ENCODE measurements around the gene MLF2. TPM values are rescaled to one million over a fixed set of nuclear protein-coding genes. Genes with fewer than 3 reads are reported as not detected.
A peak's percentile ranks its signal among the peaks of the same experiment; 100 is the strongest.

The MLF2 gene
- total RNA-seq, 1 experiment from 2014 or later = 244 TPM

GRCh38 chr12:6771091-6771495 is 18.2 kb upstream of the MLF2 start:
- Histone ChIP-seq H3K27ac (ENCODE audit: insufficient read length, low read depth, low read length) (no peak overlapping the region), H4K8ac (replicated peaks; ENCODE audit: insufficient read length, low read depth, low read length) (no peak overlapping the region), H3K23ac (ENCODE audit: insufficient read length, low read depth, low read length) (no peak overlapping the region), H3K4me1 (ENCODE audit: insufficient read depth, low read length) (peaks cover 7% of the 10 kb centered on the region; the same call in 1 of the 2 replicates), H3K79me1 (ENCODE audit: insufficient read depth, low read depth, low read length, poor library complexity, severe bottlenecking) (no peaks in the 10 kb centered on the region), H3K4me2 (ENCODE audit: insufficient read depth, insufficient read length, low read length) (no peak overlapping the region), H3K79me2 (ENCODE audit: insufficient read depth, low read length) (peaks cover 11% of the 10 kb centered on the region; the same call in 1 of the 2 replicates), H4K5ac (ENCODE audit: insufficient read length, low read depth, low read length) (no peak overlapping the region), H2BK12ac (ENCODE audit: insufficient read length, low read depth, low read length) (no peak overlapping the region), H3K18ac (ENCODE audit: insufficient read length, low read depth, low read length) (no peak overlapping the region), H3T11ph (ENCODE audit: low read length) (no peak overlapping the region), H2BK20ac (ENCODE audit: low read depth, low read length, poor library complexity, severe bottlenecking) (no peak overlapping the region), H2BK15ac (ENCODE audit: low read depth, low read length) (no peak overlapping the region), H2AK5ac (ENCODE audit: insufficient read length, low read length) (no peak overlapping the region), H3K9ac (ENCODE audit: extremely low read depth, insufficient read length, low read length) (no peak overlapping the region), H3K27me3 (ENCODE audit: insufficient read depth, low read length) (peaks cover 3% of the 10 kb centered on the region; the same call in 1 of the 2 replicates), H4K91ac (ENCODE audit: insufficient read length, low read depth, low read length) (no peak overlapping the region), H2BK5ac (ENCODE audit: insufficient read length, low read length) (no peak overlapping the region), H3K23me2 (ENCODE audit: insufficient read length, low read depth, low read length, poor library complexity, severe bottlenecking) (peaks cover 25% of the 10 kb centered on the region), H2BK120ac (ENCODE audit: low read depth, low read length, poor library complexity, severe bottlenecking) (no peak overlapping the region), H3K9me3 (ENCODE audit: control insufficient read depth, low read depth, low read length) (no peaks in the 10 kb centered on the region), H3K56ac (ENCODE audit: insufficient read length, low read depth, low read length) (no peak overlapping the region), H3K4ac (ENCODE audit: low read depth, low read length) (no peak overlapping the region), H3K14ac (ENCODE audit: insufficient read depth, low read length) (no peak overlapping the region), H2AFZ (ENCODE audit: low read length) (no peak overlapping the region), H4K20me1 (ENCODE audit: control insufficient read depth, insufficient read depth, insufficient read length) (no peaks in the 10 kb centered on the region)
- peaks cover 43 to 68% of the 10 kb centered on the region in 2 experiments for H3K4me1 Mint-ChIP-seq
- H3K36me3 Mint-ChIP-seq (ENCODE audit: insufficient read depth in 1 of 3, low read depth in 3 of 3) = peaks cover 27 to 46% (median 44%) of the 10 kb centered on the region in 3 experiments; a peak in 6 of 7 replicates
- no peak for DNase-seq
- peak overlapping the region in 1 of 2 experiments; percentile 64; a peak in 3 of 5 replicates for H3K4me3 Mint-ChIP-seq
- H3K27me3 Mint-ChIP-seq (ENCODE audit: low read depth) = peaks cover 27% of the 10 kb centered on the region
- H3K27ac Mint-ChIP-seq = peak overlapping the region in 2 of 3 experiments; percentile 59 to 87; a peak in 3 of 7 replicates
- TF ChIP-seq, protein P1, sequence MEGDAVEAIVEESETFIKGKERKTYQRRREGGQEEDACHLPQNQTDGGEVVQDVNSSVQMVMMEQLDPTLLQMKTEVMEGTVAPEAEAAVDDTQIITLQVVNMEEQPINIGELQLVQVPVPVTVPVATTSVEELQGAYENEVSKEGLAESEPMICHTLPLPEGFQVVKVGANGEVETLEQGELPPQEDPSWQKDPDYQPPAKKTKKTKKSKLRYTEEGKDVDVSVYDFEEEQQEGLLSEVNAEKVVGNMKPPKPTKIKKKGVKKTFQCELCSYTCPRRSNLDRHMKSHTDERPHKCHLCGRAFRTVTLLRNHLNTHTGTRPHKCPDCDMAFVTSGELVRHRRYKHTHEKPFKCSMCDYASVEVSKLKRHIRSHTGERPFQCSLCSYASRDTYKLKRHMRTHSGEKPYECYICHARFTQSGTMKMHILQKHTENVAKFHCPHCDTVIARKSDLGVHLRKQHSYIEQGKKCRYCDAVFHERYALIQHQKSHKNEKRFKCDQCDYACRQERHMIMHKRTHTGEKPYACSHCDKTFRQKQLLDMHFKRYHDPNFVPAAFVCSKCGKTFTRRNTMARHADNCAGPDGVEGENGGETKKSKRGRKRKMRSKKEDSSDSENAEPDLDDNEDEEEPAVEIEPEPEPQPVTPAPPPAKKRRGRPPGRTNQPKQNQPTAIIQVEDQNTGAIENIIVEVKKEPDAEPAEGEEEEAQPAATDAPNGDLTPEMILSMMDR (conservative IDR thresholded peaks at IDR 0.05) = no peak
- peaks cover 0 to 3% of the 10 kb centered on the region in 2 experiments; a peak in 2 of 5 replicates for H3K9me3 Mint-ChIP-seq
- no CpG with 5 or more reads among the region's 4 CpGs for WGBS (ENCODE audit: extremely low coverage, insufficient read length, low lambda C conversion rate)

Measured in H9 (cell line).